ENCODE measurements around the gene CNTNAP2.

The CNTNAP2 gene

GRCh38 chr7:146922782-146923181 is 806.2 kb downstream of the CNTNAP2 start:
- DNase-seq = no peak

GRCh38 chr7:146926841-146927240 is 810.2 kb downstream of the CNTNAP2 start:
- no peak for DNase-seq

- no peak for DNase-seq
Measured at GRCh38 chr7:146937836-146938235, 821.2 kb downstream of the CNTNAP2 start.

GRCh38 chr7:146943483-146943882 is 826.9 kb downstream of the CNTNAP2 start:
- DNase-seq = no peak

- DNase-seq = no peak
Measured at GRCh38 chr7:146948703-146949102, 832.1 kb downstream of the CNTNAP2 start.

GRCh38 chr7:146956321-146956720 is 839.7 kb downstream of the CNTNAP2 start:
- no peak for DNase-seq

- no peak for DNase-seq
Measured at GRCh38 chr7:146956853-146957252, 840.3 kb downstream of the CNTNAP2 start.

GRCh38 chr7:146960773-146961391 is 844.3 kb downstream of the CNTNAP2 start:
- DNase-seq = no peak

- no peak for DNase-seq
Measured at GRCh38 chr7:146961617-146962016, 845.0 kb downstream of the CNTNAP2 start.

GRCh38 chr7:146966274-146966673 is 849.7 kb downstream of the CNTNAP2 start:
- no peak for DNase-seq

GRCh38 chr7:146982482-146982881 is 865.9 kb downstream of the CNTNAP2 start:
- DNase-seq = no peak

- DNase-seq = no peak
Measured at GRCh38 chr7:146991596-146991995, 875.0 kb downstream of the CNTNAP2 start.

GRCh38 chr7:146993764-146994163 is 877.2 kb downstream of the CNTNAP2 start:
- DNase-seq = no peak

GRCh38 chr7:147008530-147008929 is 891.9 kb downstream of the CNTNAP2 start:
- DNase-seq = no peak

GRCh38 chr7:147012666-147013065 is 896.1 kb downstream of the CNTNAP2 start:
- no peak for DNase-seq

- DNase-seq = no peak
Measured at GRCh38 chr7:147013825-147014224, 897.2 kb downstream of the CNTNAP2 start.

- no peak for DNase-seq
Measured at GRCh38 chr7:147014286-147014955, 897.8 kb downstream of the CNTNAP2 start.

- no peak for DNase-seq
Measured at GRCh38 chr7:147015999-147016398, 899.4 kb downstream of the CNTNAP2 start.

GRCh38 chr7:147022056-147022455 is 905.5 kb downstream of the CNTNAP2 start:
- no peak for DNase-seq

GRCh38 chr7:147023440-147023839 is 906.8 kb downstream of the CNTNAP2 start:
- DNase-seq = no peak

- DNase-seq = no peak
Measured at GRCh38 chr7:147029953-147030352, 913.4 kb downstream of the CNTNAP2 start.

- no peak for DNase-seq
Measured at GRCh38 chr7:147033641-147034040, 917.0 kb downstream of the CNTNAP2 start.

GRCh38 chr7:147041438-147041837 is 924.8 kb downstream of the CNTNAP2 start:
- DNase-seq = no peak

GRCh38 chr7:147044941-147045340 is 928.3 kb downstream of the CNTNAP2 start:
- no peak for DNase-seq

GRCh38 chr7:147047696-147048095 is 931.1 kb downstream of the CNTNAP2 start:
- no peak for DNase-seq

Data from CD4-positive, alpha-beta T cell treated with Interleukin-4 for 4 hours (primary cell).